LoVo (cell line): ENCODE results near the gene EIPR1.

Experiments
- DNase-seq: peaks from one replicate; pipeline ENCODE4 v3.0.0-alpha.2; 2016; ENCODE audit warnings: low spot score

EIPR1 gene

GRCh38 chr2:3146772-3147650, 230.6 kb downstream of the EIPR1 start:
- no peak for DNase-seq

- DNase-seq: no peak
Measured at GRCh38 chr2:3146175-3146574, 231.4 kb downstream of the EIPR1 start.

GRCh38 chr2:3145471-3146021, 232.1 kb downstream of the EIPR1 start:
- DNase-seq: no peak

GRCh38 chr2:3144856-3145255, 232.8 kb downstream of the EIPR1 start:
- no peak for DNase-seq

- no peak for DNase-seq
Measured at GRCh38 chr2:3143602-3144001, 234.0 kb downstream of the EIPR1 start.

GRCh38 chr2:3142961-3143571, 234.6 kb downstream of the EIPR1 start:
- no peak for DNase-seq

- no peak for DNase-seq
Measured at GRCh38 chr2:3142210-3142609, 235.4 kb downstream of the EIPR1 start.

- no peak for DNase-seq
Measured at GRCh38 chr2:3141696-3142095, 235.9 kb downstream of the EIPR1 start.

- DNase-seq: no peak
Measured at GRCh38 chr2:3139906-3140305, 237.7 kb downstream of the EIPR1 start.
